ENCODE results near the gene CLIC4.
"Not testable (repeated sequence)": the region's sequence is repeated elsewhere in the genome, so short reads cannot be mapped to it uniquely, and the experiment has no call there.

The CLIC4 gene

GRCh38 chr1:24744911-24745710 lies at the start of gene CLIC4:
CLIC4 (plus strand) TSS chr1:24745447; CDS start chr1:24745554, 107 bp downstream.
- Histone ChIP-seq H3K4me1 (ENCODE audit: control insufficient read depth in 1 of 2, insufficient read depth in 1 of 2, low read depth in 1 of 2, low read length in 1 of 2) (peaks cover 9 to 10% of the 10 kb centered on the region in 2 experiments), H3K27me3 (peaks cover 13% of the 10 kb centered on the region), H3K27ac (peak within 1 kb of the TSS; percentile 79)

GRCh38 chr1:24696041-24696755 lies 49.0 kb upstream of the CLIC4 start:
- no peak for TF ChIP-seq CTCF (IDR thresholded peaks at IDR 0.05)
- Histone ChIP-seq H3K27me3 (no peaks in the 10 kb centered on the region), H3K4me3 (ENCODE audit: low read depth in 1 of 2, low read length in 1 of 2) (no peak overlapping the region), H3K4me1 (ENCODE audit: control insufficient read depth in 1 of 2, insufficient read depth in 1 of 2, low read depth in 1 of 2, low read length in 1 of 2) (no peaks in the 10 kb centered on the region), H3K36me3 (no peaks in the 10 kb centered on the region), H3K27ac (no peak overlapping the region), H3K9me3 (no peaks in the 10 kb centered on the region)

More at GRCh38 chr1:24744911-24745710, at the start of gene CLIC4:
- H3K36me3 ChIP-seq, result no peaks in the 10 kb centered on the region
- H3K4me3 ChIP-seq (ENCODE audit: low read depth in 1 of 2, low read length in 1 of 2), result peak within 1 kb of the TSS; percentile 87 to 99
- no peaks in the 10 kb centered on the region for H3K9me3 ChIP-seq
- TF ChIP-seq CTCF (IDR thresholded peaks at IDR 0.05), result peak; percentile 50

GRCh38 chr1:24696756-24697330 lies 48.4 kb upstream of the CLIC4 start:
- no peaks in the 10 kb centered on the region for H3K36me3 ChIP-seq
- no peaks in the 10 kb centered on the region for H3K9me3 ChIP-seq
- no peak overlapping the region for H3K4me3 ChIP-seq (ENCODE audit: low read depth in 1 of 2, low read length in 1 of 2)
- H3K4me1 ChIP-seq (ENCODE audit: control insufficient read depth in 1 of 2, insufficient read depth in 1 of 2, low read depth in 1 of 2, low read length in 1 of 2), result no peaks in the 10 kb centered on the region
- H3K27me3 ChIP-seq, result no peaks in the 10 kb centered on the region
- H3K27ac ChIP-seq, result no peak overlapping the region
- TF ChIP-seq CTCF (IDR thresholded peaks at IDR 0.05), result no peak

GRCh38 chr1:24697453-24698001 lies 47.7 kb upstream of the CLIC4 start:
- H3K4me1 ChIP-seq (ENCODE audit: control insufficient read depth in 1 of 2, insufficient read depth in 1 of 2, low read depth in 1 of 2, low read length in 1 of 2); H3K9me3 ChIP-seq; H3K27me3 ChIP-seq; H3K4me3 ChIP-seq (ENCODE audit: low read depth in 1 of 2, low read length in 1 of 2); H3K36me3 ChIP-seq; H3K27ac ChIP-seq: not testable (repeated sequence)

GRCh38 chr1:24698326-24698725 lies 46.9 kb upstream of the CLIC4 start:
- not testable (repeated sequence) for H3K27me3 ChIP-seq; H3K4me1 ChIP-seq (ENCODE audit: control insufficient read depth in 1 of 2, insufficient read depth in 1 of 2, low read depth in 1 of 2, low read length in 1 of 2); H3K9me3 ChIP-seq; H3K36me3 ChIP-seq; H3K27ac ChIP-seq; H3K4me3 ChIP-seq (ENCODE audit: low read depth in 1 of 2, low read length in 1 of 2)

- Histone ChIP-seq H3K4me3 (ENCODE audit: low read depth in 1 of 2, low read length in 1 of 2) (no peak overlapping the region), H3K36me3 (no peaks in the 10 kb centered on the region), H3K27ac (no peak overlapping the region), H3K9me3 (no peaks in the 10 kb centered on the region), H3K27me3 (no peaks in the 10 kb centered on the region), H3K4me1 (ENCODE audit: control insufficient read depth in 1 of 2, insufficient read depth in 1 of 2, low read depth in 1 of 2, low read length in 1 of 2) (no peaks in the 10 kb centered on the region)
- no peak for TF ChIP-seq CTCF (IDR thresholded peaks at IDR 0.05)
Observed at GRCh38 chr1:24699628-24700027, 45.6 kb upstream of the CLIC4 start.

All from neutrophil (primary cell).